HepG2 (cell line): ENCODE results near the gene EED. TPM values are rescaled to one million over a fixed set of nuclear protein-coding genes. Genes with fewer than 3 reads are reported as not detected.

Source experiments
- CENPBD1 ChIP-seq: sonication (generic); formaldehyde crosslinking; IDR thresholded peaks from 2 replicates; pipeline ENCODE4 v1.8.0; 2022; ENCODE audit warnings: missing genetic modification reagents, low read depth, mild to moderate bottlenecking, borderline replicate concordance
- DMTF1 ChIP-seq: sonication (generic); formaldehyde crosslinking; IDR thresholded peaks from 2 replicates; pipeline ENCODE4 v1.4.0; 2020; ENCODE audit warnings: mild to moderate bottlenecking, missing genetic modification reagents
- GZF1 ChIP-seq: sonication (generic); formaldehyde crosslinking; IDR thresholded peaks from 2 replicates; pipeline ENCODE4 v1.5.1; 2020; ENCODE audit warnings: mild to moderate bottlenecking, missing genetic modification reagents
- HNF4A ChIP-seq: sonication (generic); formaldehyde crosslinking; IDR thresholded peaks from 2 replicates; pipeline ENCODE4 v1.4.0; 2020; ENCODE audit warnings: missing genetic modification reagents
- IKZF4 ChIP-seq: sonication (generic); formaldehyde crosslinking; IDR thresholded peaks from 2 replicates; pipeline ENCODE4 v1.5.1; 2020; ENCODE audit warnings: borderline replicate concordance, mild to moderate bottlenecking, low read depth, missing genetic modification reagents; ENCODE audit errors: not compliant biosample characterization
- IRF2 ChIP-seq: IDR thresholded peaks from 2 replicates; pipeline ENCODE4 v1.6.1; 2018; ENCODE audit warnings: missing genetic modification reagents, missing compliant biosample characterization
- LRRFIP1 ChIP-seq: sonication (generic); formaldehyde crosslinking; conservative IDR thresholded peaks from 2 replicates; pipeline ENCODE4 v1.4.0; 2020; ENCODE audit warnings: missing genetic modification reagents
- NCOA5 ChIP-seq: sonication (generic); formaldehyde crosslinking; IDR thresholded peaks from 2 replicates; pipeline ENCODE4 v1.4.0; 2020; ENCODE audit warnings: missing genetic modification reagents
- NFE2 ChIP-seq: sonication (generic); formaldehyde crosslinking; IDR thresholded peaks from 2 replicates; pipeline ENCODE4 v1.4.0; 2020; ENCODE audit warnings: missing genetic modification reagents
- NFIB ChIP-seq: sonication (generic); formaldehyde crosslinking; IDR thresholded peaks from 2 replicates; pipeline ENCODE4 v1.9.0; 2021; ENCODE audit warnings: missing genetic modification reagents, mild to moderate bottlenecking, borderline replicate concordance
- NFYB ChIP-seq: sonication (generic); formaldehyde crosslinking; IDR thresholded peaks from 2 replicates; pipeline ENCODE4 v1.4.0; 2020; ENCODE audit warnings: missing genetic modification reagents
- PAF1 ChIP-seq: IDR thresholded peaks from 2 replicates; pipeline ENCODE4 v1.6.1; 2016; ENCODE audit warnings: missing genetic modification reagents, missing compliant biosample characterization
- POGZ ChIP-seq: sonication (generic); formaldehyde crosslinking; IDR thresholded peaks from 2 replicates; pipeline ENCODE4 v1.4.0; 2020; ENCODE audit warnings: mild to moderate bottlenecking, missing genetic modification reagents
- SNAI1 ChIP-seq: sonication (generic); formaldehyde crosslinking; IDR thresholded peaks from 2 replicates; pipeline ENCODE4 v1.5.0; 2020; ENCODE audit warnings: mild to moderate bottlenecking, missing genetic modification reagents, borderline replicate concordance
- SP1 ChIP-seq, 2 experiments: fragments of 450-650 bp in 1 of 2; sonication (generic) in 1 of 2; formaldehyde crosslinking in 1 of 2; IDR thresholded peaks; 2 replicates each; pipeline versions ENCODE4 v1.4.0 to v1.6.1; 2016 to 2020; ENCODE audit warnings: missing genetic modification reagents in 1 of 2
- XRCC5 ChIP-seq: fragments of 200-400 bp; formaldehyde crosslinking; optimal IDR thresholded peaks from 2 replicates; pipeline ENCODE3; 2017; ENCODE audit warnings: mild to moderate bottlenecking, low read length
- YY1 ChIP-seq: IDR thresholded peaks from 2 replicates; pipeline ENCODE4 v1.6.1; 2011; ENCODE audit warnings: low read length, low read depth, moderate library complexity, mild to moderate bottlenecking; ENCODE audit not compliant: insufficient read depth, insufficient replicate concordance
- ZBTB43 ChIP-seq: sonication (generic); formaldehyde crosslinking; conservative IDR thresholded peaks from 2 replicates; pipeline ENCODE4 v1.4.0; 2020; ENCODE audit warnings: missing genetic modification reagents
- ZMYM2 ChIP-seq: sonication (generic); formaldehyde crosslinking; IDR thresholded peaks from 2 replicates; pipeline ENCODE4 v1.8.0; 2022; ENCODE audit warnings: mild to moderate bottlenecking, missing genetic modification reagents
- ZNF124 ChIP-seq: sonication (generic); formaldehyde crosslinking; IDR thresholded peaks from 2 replicates; pipeline ENCODE4 v1.4.0; 2020; ENCODE audit warnings: missing genetic modification reagents
- ZNF292 ChIP-seq: sonication (generic); formaldehyde crosslinking; IDR thresholded peaks from 2 replicates; pipeline ENCODE4 v1.8.1; 2022; ENCODE audit warnings: mild to moderate bottlenecking, low read depth, missing genetic modification reagents, borderline replicate concordance
- ZNF367 ChIP-seq: sonication (generic); formaldehyde crosslinking; IDR thresholded peaks from 2 replicates; pipeline ENCODE4 v1.4.0; 2020; ENCODE audit warnings: missing genetic modification reagents, borderline replicate concordance
- ZNF430 ChIP-seq: sonication (generic); formaldehyde crosslinking; IDR thresholded peaks from 2 replicates; pipeline ENCODE4 v1.9.0; 2021; ENCODE audit warnings: mild to moderate bottlenecking, missing genetic modification reagents
- ZNF781 ChIP-seq: sonication (generic); formaldehyde crosslinking; IDR thresholded peaks from 2 replicates; pipeline ENCODE4 v1.5.1; 2020; ENCODE audit warnings: borderline replicate concordance, mild to moderate bottlenecking, missing genetic modification reagents; ENCODE audit errors: not compliant biosample characterization
- polyA plus RNA-seq, 8 experiments: library from polyadenylated mRNA; depleted of rRNA in 3 of 8; stranded (reverse) in 7 of 8; unstranded in 1 of 8; fragments of >200 nt; fragmentation: Illumina TruSeq in 4 of 8; extraction: Trizol in 4 of 8; gene quantifications; 2 replicates each; pipeline versions ENCODE4 v1.2.1 to v1.2.3, GENCODE V29; 2011 to 2016; ENCODE audit warnings: low read depth in 4 of 8, missing spikeins in 1 of 8, mixed read lengths in 1 of 8; ENCODE audit not compliant: insufficient read depth in 1 of 8
- total RNA-seq, 5 experiments: library from RNA; depleted of rRNA; stranded (reverse); fragments of >200 nt; fragmentation: Illumina TruSeq; extraction: Trizol; gene quantifications; 2 replicates each; pipeline ENCODE4 v1.2.3, GENCODE V29; 2016; ENCODE audit warnings: low read depth in 1 of 5

EED gene
- total and polyA plus RNA-seq, 2 of the 13 experiments (the other 11 are each of a cell fraction or from before 2014, with no cell fraction given), result 11.0 to 28.4 TPM

- no peak for TF ChIP-seq CENPBD1 (CRISPR knock-in tag)
- no peak for TF ChIP-seq LRRFIP1
- TF ChIP-seq SNAI1 (CRISPR knock-in tag), result no peak
- 0 out of 2 replicates have a peak, but pooled peaks have one; percentile 76 for TF ChIP-seq ZNF124 (CRISPR knock-in tag)
- TF ChIP-seq ZNF367 (CRISPR knock-in tag), result no peak
- no peak for TF ChIP-seq GZF1 (CRISPR knock-in tag)
- no peak for TF ChIP-seq NFIB
- no peak for TF ChIP-seq ZBTB43 (CRISPR knock-in tag)
- no peak for TF ChIP-seq XRCC5
- TF ChIP-seq POGZ (CRISPR knock-in tag), result no peak
- no peak for TF ChIP-seq DMTF1 (CRISPR knock-in tag)
- no peak for TF ChIP-seq IKZF4 (CRISPR knock-in tag)
- no peak for TF ChIP-seq YY1
- no peak for TF ChIP-seq IRF2 (CRISPR knock-in tag)
- no peak for TF ChIP-seq SP1 (IDR thresholded peaks at IDR 0.05)
- no peak for TF ChIP-seq SP1 (CRISPR knock-in tag; IDR thresholded peaks at IDR 0.05)
- no peak for TF ChIP-seq NFYB (CRISPR knock-in tag)
- no peak for TF ChIP-seq NCOA5 (CRISPR knock-in tag)
- no peak for TF ChIP-seq ZNF292 (CRISPR knock-in tag)
- no peak for TF ChIP-seq NFE2 (CRISPR knock-in tag)
- TF ChIP-seq ZNF430 (CRISPR knock-in tag), result no peak
- no peak for TF ChIP-seq PAF1 (CRISPR knock-in tag)
- TF ChIP-seq HNF4A (CRISPR knock-in tag), result peak; percentile 65
- no peak for TF ChIP-seq ZMYM2 (CRISPR knock-in tag)
- TF ChIP-seq ZNF781 (CRISPR knock-in tag), result no peak
These were observed 34.5 kb upstream of the EED start (continued) for GRCh38 chr11:86209806-86210657.
